GM06990 (cell line): ENCODE data around the gene JAKMIP2.

Source experiments
- DNase-seq: peaks from one replicate; pipeline ENCODE4 v3.0.0-alpha.2; 2011; ENCODE audit not compliant: insufficient read length; ENCODE audit errors: extremely low read depth
- H3K27me3 ChIP-seq: replicated peaks from 2 replicates; pipeline ENCODE4 v1.6.0; 2011; ENCODE audit warnings: low read length; ENCODE audit not compliant: control insufficient read depth, insufficient read depth
- H3K36me3 ChIP-seq: 2 replicates; pipeline ENCODE4 v1.5.1; 2011; ENCODE audit warnings: low read length; ENCODE audit not compliant: control insufficient read depth, insufficient read depth
- H3K4me3 ChIP-seq: replicated peaks from 2 replicates; pipeline ENCODE4 v1.5.1; 2011; ENCODE audit warnings: low read depth, mild to moderate bottlenecking, control low read depth, low read length
- TF ChIP-seq, protein P1 (sequence below): IDR thresholded peaks from 2 replicates; pipeline ENCODE4 v1.5.1; 2011; ENCODE audit warnings: low read length, control low read depth, mild to moderate bottlenecking, inconsistent platforms; ENCODE audit not compliant: insufficient read depth, poor library complexity, severe bottlenecking

The JAKMIP2 gene

DNA sequence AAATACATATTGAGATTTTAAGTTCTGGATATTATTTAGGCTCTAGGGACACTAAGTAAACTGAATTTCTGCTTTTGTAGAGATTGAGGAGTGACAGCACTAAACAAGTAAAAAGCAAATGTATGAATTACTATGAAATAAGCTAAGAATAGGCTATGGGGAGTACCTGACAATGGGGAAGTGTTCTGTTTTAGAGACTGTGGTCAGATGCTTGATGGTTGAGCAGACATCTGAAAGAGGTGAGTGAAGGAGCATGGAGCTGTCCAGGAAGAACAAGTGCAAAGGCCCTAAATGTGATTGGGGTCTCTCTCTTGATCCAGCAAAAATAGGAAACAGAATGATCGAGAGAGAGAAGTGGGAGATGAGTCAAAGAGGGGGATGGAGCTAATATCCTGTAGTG is 111.7 kb downstream of the JAKMIP2 start:
- DNase-seq, result no peak
- Histone ChIP-seq H3K4me3 (no peak overlapping the region), H3K27me3 (no peaks in the 10 kb centered on the region; the same call in 1 of the 2 replicates), H3K36me3 (no peaks in the 10 kb centered on the region)
- TF ChIP-seq, protein P1, sequence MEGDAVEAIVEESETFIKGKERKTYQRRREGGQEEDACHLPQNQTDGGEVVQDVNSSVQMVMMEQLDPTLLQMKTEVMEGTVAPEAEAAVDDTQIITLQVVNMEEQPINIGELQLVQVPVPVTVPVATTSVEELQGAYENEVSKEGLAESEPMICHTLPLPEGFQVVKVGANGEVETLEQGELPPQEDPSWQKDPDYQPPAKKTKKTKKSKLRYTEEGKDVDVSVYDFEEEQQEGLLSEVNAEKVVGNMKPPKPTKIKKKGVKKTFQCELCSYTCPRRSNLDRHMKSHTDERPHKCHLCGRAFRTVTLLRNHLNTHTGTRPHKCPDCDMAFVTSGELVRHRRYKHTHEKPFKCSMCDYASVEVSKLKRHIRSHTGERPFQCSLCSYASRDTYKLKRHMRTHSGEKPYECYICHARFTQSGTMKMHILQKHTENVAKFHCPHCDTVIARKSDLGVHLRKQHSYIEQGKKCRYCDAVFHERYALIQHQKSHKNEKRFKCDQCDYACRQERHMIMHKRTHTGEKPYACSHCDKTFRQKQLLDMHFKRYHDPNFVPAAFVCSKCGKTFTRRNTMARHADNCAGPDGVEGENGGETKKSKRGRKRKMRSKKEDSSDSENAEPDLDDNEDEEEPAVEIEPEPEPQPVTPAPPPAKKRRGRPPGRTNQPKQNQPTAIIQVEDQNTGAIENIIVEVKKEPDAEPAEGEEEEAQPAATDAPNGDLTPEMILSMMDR, result no peak

DNA sequence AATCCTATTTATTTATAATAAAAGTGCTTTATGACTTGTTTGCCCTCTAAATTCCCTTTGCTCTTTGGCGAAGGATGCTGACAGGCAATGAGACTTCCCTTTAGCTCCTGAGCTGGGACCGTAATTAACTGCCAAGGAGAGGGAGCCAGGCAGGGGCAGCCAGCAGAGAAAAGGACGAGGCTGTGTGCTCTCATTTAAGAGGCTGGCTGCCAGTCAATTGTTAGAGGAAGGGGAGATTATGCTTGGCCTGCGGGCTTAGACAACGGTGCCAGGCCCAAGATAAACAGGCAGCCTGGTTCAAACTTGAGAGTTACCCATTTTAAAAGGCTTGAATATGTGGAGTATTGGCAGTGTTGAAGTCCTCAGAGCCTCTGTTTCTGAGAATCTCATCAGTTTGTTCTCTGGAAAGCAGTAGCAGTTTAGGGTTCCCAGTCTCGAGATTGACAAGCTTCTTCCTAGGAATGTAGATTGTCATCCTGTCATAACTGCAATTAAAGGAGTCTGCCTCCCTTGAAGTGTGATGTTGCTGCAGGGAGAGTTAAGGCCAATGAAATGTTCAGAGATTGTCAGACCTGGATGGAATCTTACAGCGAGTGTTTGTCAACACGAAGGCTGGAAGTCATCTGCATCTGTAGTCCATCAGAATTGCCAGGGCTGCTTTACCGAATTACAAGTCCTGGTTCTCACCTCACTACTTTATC is 113.2 kb downstream of the JAKMIP2 start:
- TF ChIP-seq, protein P1, result no peak
- H3K36me3 ChIP-seq, result no peaks in the 10 kb centered on the region
- H3K4me3 ChIP-seq, result no peak overlapping the region
- DNase-seq, result no peak
- no peaks in the 10 kb centered on the region; the same call in 1 of the 2 replicates for H3K27me3 ChIP-seq

DNA sequence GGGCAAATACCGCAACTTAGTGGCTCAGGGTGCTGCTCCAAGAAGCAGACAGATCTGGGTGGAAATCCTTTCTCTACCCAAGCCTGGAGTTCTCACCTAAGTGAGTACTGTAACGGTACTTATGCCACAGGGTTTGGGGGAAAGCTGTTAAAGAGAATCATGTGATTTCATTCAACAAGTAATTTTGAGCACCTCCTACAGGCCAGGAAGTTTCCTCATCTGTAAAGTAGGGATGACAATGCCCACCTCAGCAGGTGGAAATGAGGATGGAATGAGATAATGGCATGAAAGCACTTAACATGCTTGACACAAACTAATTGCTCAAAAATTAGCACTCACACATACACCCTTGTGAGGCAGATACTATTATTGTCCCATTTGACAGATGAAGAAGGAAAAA is 114.1 kb downstream of the JAKMIP2 start:
- Histone ChIP-seq H3K4me3 (no peak overlapping the region), H3K36me3 (no peaks in the 10 kb centered on the region), H3K27me3 (no peaks in the 10 kb centered on the region; the same call in 1 of the 2 replicates)
- DNase-seq, result no peak
- TF ChIP-seq, protein P1, result no peak

DNA sequence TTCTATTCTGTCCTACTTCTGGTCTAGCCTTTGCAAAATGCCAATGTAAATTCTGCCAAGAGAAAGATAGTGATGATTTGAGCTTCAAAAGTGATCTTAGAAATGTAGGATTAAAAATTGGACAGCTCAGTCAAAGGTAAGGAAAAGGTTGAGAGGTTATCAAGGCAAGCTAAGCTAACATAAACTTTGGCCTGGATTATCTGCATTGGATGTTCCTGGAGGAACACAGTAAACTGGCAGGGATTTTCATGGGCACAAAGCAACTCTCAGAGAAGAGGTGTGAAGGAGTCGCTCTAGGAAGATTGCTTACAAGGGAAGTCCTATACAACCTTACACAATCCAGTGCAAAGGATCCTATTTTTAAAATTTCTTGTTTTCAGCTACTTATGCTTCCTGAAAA is 115.2 kb downstream of the JAKMIP2 start:
- TF ChIP-seq, protein P1, result no peak
- Histone ChIP-seq H3K27me3 (no peaks in the 10 kb centered on the region), H3K4me3 (no peak overlapping the region), H3K36me3 (no peaks in the 10 kb centered on the region)
- DNase-seq, result no peak

DNA sequence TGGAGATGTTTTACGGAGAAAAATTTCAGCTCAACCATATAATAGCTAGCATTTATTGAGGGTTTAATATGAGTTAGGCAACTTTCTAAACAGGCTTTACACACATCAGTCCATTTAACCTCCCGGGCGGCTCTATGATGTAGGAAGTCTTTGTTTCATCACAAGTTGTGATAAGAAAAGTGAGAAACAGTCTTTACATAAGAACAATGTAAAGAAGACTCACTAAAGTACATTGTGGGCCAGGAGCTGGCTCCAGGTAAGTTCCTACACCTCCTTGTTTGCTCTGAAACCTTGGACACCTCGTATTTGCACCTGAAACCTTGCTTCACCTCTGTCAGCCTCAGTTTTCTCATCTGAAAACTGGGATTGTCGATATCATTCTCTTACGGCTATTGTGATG is 116.1 kb downstream of the JAKMIP2 start:
- TF ChIP-seq, protein P1, result no peak
- no peaks in the 10 kb centered on the region for H3K27me3 ChIP-seq
- no peaks in the 10 kb centered on the region for H3K36me3 ChIP-seq
- H3K4me3 ChIP-seq, result no peak overlapping the region
- DNase-seq, result no peak
